GM12878 (cell line): ENCODE results near the gene AP1G2. TPM values are rescaled to one million over a fixed set of nuclear protein-coding genes. Genes with fewer than 3 reads are reported as not detected.

Experiments
- ATAC-seq: fragments of 200-7000 bp; cut with Tn5 transposase; 3 replicates; pipeline ENCODE4 v1.9.1; 2020; ENCODE audit warnings: mild to moderate bottlenecking, moderate library complexity
- BruUV-seq: library from RNA; stranded (reverse); fragments of 400-500 nt; replicated peaks from 2 replicates; lab custom pipeline; 2021; lab: Mats Ljungman, UMichigan
- CTCF ChIA-PET: fragments of 300-600 bp; sonication (Branson Sonifier 250); formaldehyde crosslinking; extraction: SDS; loops from one replicate; lab custom pipeline; 2021; ENCODE audit warnings: inconsistent platforms; lab: Yijun Ruan, JAX
- POLR2A ChIA-PET: fragments of 350-600 bp; formaldehyde crosslinking; extraction: SDS; loops from one replicate; lab custom pipeline; 2021; ENCODE audit warnings: inconsistent platforms; lab: Charles Lee
- RAD21 ChIA-PET: fragments of 300-600 bp; sonication (Branson Sonifier 250); formaldehyde crosslinking; loops from one replicate; lab custom pipeline; 2023; ENCODE audit warnings: antibody characterized with exemption; ENCODE audit not compliant: unreplicated experiment; lab: Charles Lee
- SMC1A ChIA-PET: fragments of 300-600 bp; sonication (Branson Sonifier 250); formaldehyde crosslinking; loops from one replicate; lab custom pipeline; 2023; ENCODE audit not compliant: unreplicated experiment, uncharacterized antibody; lab: Charles Lee
- DNase-seq: peaks from one replicate; pipeline ENCODE4 v3.0.0-alpha.2; 2011; ENCODE audit warnings: low read depth, low spot score
- FAIRE-seq: peaks from 3 replicates; lab custom pipeline; 2011; peaks lifted over from hg19 to GRCh38; lab: Jason Lieb, UNC
- H2AFZ ChIP-seq: 2 replicates; pipeline ENCODE4 v1.6.0; 2011; ENCODE audit warnings: low read depth, low read length, control low read depth; ENCODE audit not compliant: control insufficient read depth
- H3K27ac ChIP-seq: 2 replicates; pipeline ENCODE4 v1.5.1; 2011; ENCODE audit warnings: control low read depth; ENCODE audit not compliant: control insufficient read depth, insufficient read depth
- H3K27me3 ChIP-seq, 2 experiments: replicated peaks in 1 of 2; 2 replicates each; pipeline versions ENCODE4 v1.6.0 to v1.6.1; 2011; ENCODE audit warnings: low read length in 1 of 2; ENCODE audit not compliant: control insufficient read depth in 2 of 2, insufficient read depth in 2 of 2
- H3K36me3 ChIP-seq, 2 experiments: 2 replicates each; pipeline ENCODE4 v1.5.1; 2011; ENCODE audit warnings: low read length in 1 of 2; ENCODE audit not compliant: control insufficient read depth in 2 of 2, insufficient read depth in 2 of 2
- H3K4me1 ChIP-seq: 2 replicates; pipeline ENCODE4 v1.6.1; 2011; ENCODE audit warnings: mild to moderate bottlenecking, low read length, moderate library complexity, mixed read lengths; ENCODE audit not compliant: control insufficient read depth, insufficient read depth
- H3K4me2 ChIP-seq: 2 replicates; pipeline ENCODE4 v1.6.0; 2011; ENCODE audit warnings: control low read depth; ENCODE audit not compliant: control insufficient read depth, insufficient read depth
- H3K4me3 ChIP-seq: fragments of 200-600 bp; sonication (generic); 2 replicates; pipeline ENCODE4 v1.5.1; 2016
- H3K79me2 ChIP-seq: 2 replicates; pipeline ENCODE4 v1.6.0; 2011; ENCODE audit warnings: low read length; ENCODE audit not compliant: control insufficient read depth, insufficient read depth
- H3K9ac ChIP-seq: 2 replicates; pipeline ENCODE4 v1.8.0; 2011; ENCODE audit warnings: low read length, control low read depth, mixed read lengths; ENCODE audit not compliant: control insufficient read depth, insufficient read depth
- H3K9me3 ChIP-seq: replicated peaks from 3 replicates; pipeline ENCODE4 v1.5.1; 2011; ENCODE audit warnings: mild to moderate bottlenecking, low read length; ENCODE audit not compliant: control insufficient read depth, insufficient read depth
- H4K20me1 ChIP-seq: 2 replicates; pipeline ENCODE4 v1.6.0; 2011; ENCODE audit not compliant: control insufficient read depth, insufficient read depth
- CBX5 ChIP-seq: sonication (generic); IDR thresholded peaks from 2 replicates; pipeline ENCODE4 v1.6.1; 2016; ENCODE audit warnings: low read depth, moderate library complexity, mild to moderate bottlenecking, inconsistent platforms
- DPF2 ChIP-seq: fragments of 450-650 bp; IDR thresholded peaks from 2 replicates; pipeline ENCODE4 v1.6.1; 2017; ENCODE audit warnings: mild to moderate bottlenecking
- GABPA ChIP-seq: IDR thresholded peaks from 2 replicates; pipeline ENCODE4 v1.6.1; 2014; ENCODE audit warnings: antibody characterized with exemption, low read depth, mild to moderate bottlenecking, inconsistent platforms
- KAT2A ChIP-seq: conservative IDR thresholded peaks from 2 replicates; pipeline ENCODE4 v1.6.1; 2011; ENCODE audit warnings: low read depth, low read length; ENCODE audit not compliant: control insufficient read depth
- POLR2AphosphoS5 ChIP-seq: IDR thresholded peaks from 2 replicates; pipeline ENCODE4 v1.6.1; 2011; ENCODE audit warnings: mild to moderate bottlenecking, low read length, inconsistent platforms
- TCF3 ChIP-seq: IDR thresholded peaks from 2 replicates; pipeline ENCODE4 v1.6.1; 2012; ENCODE audit warnings: low read depth, mild to moderate bottlenecking, low read length, borderline replicate concordance; ENCODE audit not compliant: insufficient read depth
- WRNIP1 ChIP-seq: IDR thresholded peaks from 2 replicates; pipeline ENCODE4 v1.6.1; 2011; ENCODE audit warnings: low read depth, low read length, improper control_type of control experiment, borderline replicate concordance
- YY1 ChIP-seq: IDR thresholded peaks from 2 replicates; pipeline ENCODE4 v1.6.1; 2011; ENCODE audit warnings: low read depth, mild to moderate bottlenecking, low read length
- WGBS: methylation state at CpG from one replicate; pipeline ENCODE4 v1.1.6; 2016; ENCODE audit warnings: low lambda C conversion rate; ENCODE audit not compliant: insufficient replicate concordance, insufficient coverage; ENCODE audit errors: missing lambda C conversion rate; 5-methylcytosine and 5-hydroxymethylcytosine counted together
- in situ Hi-C: fragments of 300-500 bp; cut with MboI; formaldehyde crosslinking; loops from 9 replicates; pipeline ENCODE4 v1.14.3; 2018; ENCODE audit warnings: mixed read lengths
- intact Hi-C: fragments of 100-400 bp; cut with micrococcal nuclease; formaldehyde crosslinking; loops from one replicate; pipeline ENCODE4 v1.14.2; 2022; ENCODE audit not compliant: unreplicated experiment
- polyA plus RNA-seq, 11 experiments: library from polyadenylated mRNA; depleted of rRNA in 4 of 11; unstranded in 6 of 11; stranded (reverse) in 5 of 11; fragments of >200 nt; fragmentation: Nextera tagmentation in 4 of 11; fragmentation: Illumina TruSeq in 1 of 11; extraction: Ambion mirVana in 4 of 11; extraction: Trizol in 1 of 11; gene quantifications; 1 replicate in 1 of 11; 2 replicates in 10 of 11; pipeline versions ENCODE4 v1.2.1 to v1.2.3, GENCODE V29; 2011 to 2016; ENCODE audit warnings: inconsistent platforms in 2 of 11, missing spikeins in 2 of 11, low read depth in 1 of 11
- total RNA-seq, 4 experiments: library from RNA; depleted of rRNA in 3 of 4; stranded (reverse); fragments of >200 nt in 3 of 4; fragmentation: Illumina TruSeq in 1 of 4; extraction: Trizol in 1 of 4; gene quantifications; 2 replicates each; pipeline versions ENCODE4 v1.2.1 to v1.2.3, GENCODE V29; 2013 to 2021
- TF ChIP-seq, protein P1 (sequence below): IDR thresholded peaks from 2 replicates; pipeline ENCODE4 v1.6.1; 2012; ENCODE audit warnings: mild to moderate bottlenecking, low read depth, low read length

Gene AP1G2
- total and polyA plus RNA-seq, 10 of the 15 experiments (the other 5 are each of a cell fraction or from before 2014, with no cell fraction given): 41.5 to 146 (median 103) TPM

DNA sequence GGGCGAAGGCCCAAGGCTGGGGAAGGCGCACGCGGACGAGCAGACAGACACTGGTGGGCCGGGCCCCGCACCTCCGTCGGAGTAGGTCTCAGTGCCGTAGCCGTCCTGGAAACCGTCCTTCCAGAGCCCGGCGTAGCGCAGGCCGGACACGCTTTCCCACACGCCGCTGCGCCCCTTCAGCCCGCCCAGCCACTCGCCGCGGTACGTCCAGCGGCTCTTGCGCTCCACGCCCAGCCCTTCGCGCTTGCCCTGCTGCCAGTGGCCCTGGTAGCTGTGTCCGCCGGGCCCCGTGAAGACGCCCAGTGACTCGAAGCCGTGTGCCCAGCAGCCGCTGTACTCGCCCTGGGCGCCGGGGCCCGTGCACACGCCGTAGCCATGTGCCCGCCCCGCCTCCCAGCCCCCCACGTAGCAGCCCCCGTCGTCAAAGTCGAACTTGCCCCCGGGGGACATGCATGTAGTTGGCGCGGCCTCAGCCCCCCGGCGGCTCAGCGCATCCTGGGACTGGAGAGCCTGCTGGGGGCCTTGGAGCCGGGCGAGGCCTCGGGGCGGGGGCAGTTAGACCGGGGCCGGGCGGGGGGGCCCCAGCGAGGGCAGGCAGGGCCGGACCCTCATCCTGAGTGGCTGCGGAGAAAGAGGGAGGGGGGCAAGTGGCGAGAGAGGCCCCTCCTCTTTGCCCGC lies 9.6 kb upstream of the AP1G2 start (continued):
- TF ChIP-seq YY1: no peak

DNA sequence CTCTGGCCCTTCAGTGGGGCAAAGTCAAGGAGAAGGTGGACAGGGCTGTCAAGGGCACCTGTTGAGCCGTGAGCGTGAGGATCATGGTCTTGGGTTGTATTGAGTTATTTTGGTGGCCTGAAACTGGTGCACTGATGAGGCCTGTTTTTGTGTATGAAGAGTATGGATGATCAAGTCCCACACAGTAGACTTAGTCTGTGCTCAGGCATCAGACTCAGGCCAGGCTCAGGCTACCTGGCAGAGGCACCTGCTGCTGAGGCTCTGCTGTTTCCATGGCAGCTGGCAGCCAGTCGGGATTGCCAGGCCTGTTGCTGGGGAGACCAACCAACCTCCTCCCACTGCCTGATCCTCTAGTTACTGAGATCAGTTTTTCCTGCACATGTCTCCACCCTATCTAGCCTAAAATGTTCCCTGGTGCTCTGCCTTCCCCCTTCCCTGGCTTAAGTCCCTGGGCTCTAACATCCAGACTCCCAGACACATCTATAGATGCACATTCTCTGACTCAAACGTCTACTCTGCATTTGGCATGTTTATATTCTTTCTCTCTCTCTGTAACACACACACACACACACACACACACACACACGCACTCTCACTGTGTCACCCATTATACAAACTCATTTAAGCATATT lies 5.9 kb upstream of the AP1G2 start:
- Histone ChIP-seq H3K9me3 (no peaks in the 10 kb centered on the region), H4K20me1 (no peaks in the 10 kb centered on the region), H3K4me3 (no peak overlapping the region), H3K4me1 (peaks cover 8% of the 10 kb centered on the region), H3K36me3 (no peaks in the 10 kb centered on the region), H3K79me2 (no peaks in the 10 kb centered on the region)
- BruUV-seq: no TSS peak
- DNase-seq: no peak
- SMC1A ChIA-PET: no interaction called here
- no peak for FAIRE-seq
- ATAC-seq: no peak
- in situ Hi-C loops: no loop called here
- TF ChIP-seq CBX5: no peak
- TF ChIP-seq, all 136 proteins: peak for 0
- POLR2A ChIA-PET: no interaction called here
- Histone ChIP-seq H3K27ac (no peak overlapping the region), H2AFZ (no peak overlapping the region), H3K9ac (no peak overlapping the region), H3K4me2 (no peak overlapping the region), H3K27me3 (peaks cover 2% of the 10 kb centered on the region in 2 experiments; a peak in 2 of 4 replicates)
- CTCF ChIA-PET: interaction anchor here (1.4 kb wide), 1 partner anchor 337 kb away, joined by 3 read pairs; no protein-coding TSS in a partner anchor
- RAD21 ChIA-PET: no interaction called here
- WGBS: 52% methylated on average over 5 of the region's 5 CpGs
- intact Hi-C loops: no loop called here

DNA sequence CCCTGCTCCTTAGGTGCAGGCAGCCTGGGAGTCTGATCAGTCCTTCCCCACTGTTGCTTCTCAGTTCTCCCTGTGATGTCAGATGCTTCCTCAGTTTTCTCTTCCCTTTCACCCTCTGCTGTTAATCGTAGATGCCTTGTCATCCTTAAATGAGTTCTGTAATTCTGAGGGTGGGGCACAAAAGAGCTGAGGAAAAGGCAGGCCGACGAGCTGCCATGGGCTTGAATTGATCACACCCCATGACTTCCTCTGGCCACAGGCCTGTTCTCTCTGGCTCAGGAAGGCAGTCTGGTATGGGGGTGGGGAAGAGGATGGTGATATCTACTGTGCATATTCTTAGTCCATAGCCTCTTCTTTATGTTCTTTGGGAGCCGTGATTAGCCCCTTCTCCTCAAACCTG lies 5.2 kb upstream of the AP1G2 start:
- ATAC-seq (no peak), DNase-seq (no peak), FAIRE-seq (no peak)
- no peak overlapping the region for H3K4me3 ChIP-seq
- peaks cover 2% of the 10 kb centered on the region in 2 experiments; a peak in 2 of 4 replicates for H3K27me3 ChIP-seq
- H3K79me2 ChIP-seq: no peaks in the 10 kb centered on the region; the same call in 1 of the 2 replicates
- H3K4me2 ChIP-seq: no peak overlapping the region
- ChIA-PET RAD21 (no interaction called here), SMC1A (no interaction called here), POLR2A (interaction anchor here (0.6 kb wide), 1 partner anchor 467 kb away, joined by 3 read pairs; no protein-coding TSS in a partner anchor), CTCF (interaction anchor here (0.6 to 1.5 kb wide), 3 partner anchors 13 to 672 kb away, joined by 3 to 5 read pairs (median 3); no protein-coding TSS in a partner anchor)
- TF ChIP-seq DPF2 (no peak), TCF3 (no peak), GABPA (no peak), POLR2AphosphoS5 (no peak), KAT2A (no peak), WRNIP1 (no peak)
- TF ChIP-seq, protein P1, sequence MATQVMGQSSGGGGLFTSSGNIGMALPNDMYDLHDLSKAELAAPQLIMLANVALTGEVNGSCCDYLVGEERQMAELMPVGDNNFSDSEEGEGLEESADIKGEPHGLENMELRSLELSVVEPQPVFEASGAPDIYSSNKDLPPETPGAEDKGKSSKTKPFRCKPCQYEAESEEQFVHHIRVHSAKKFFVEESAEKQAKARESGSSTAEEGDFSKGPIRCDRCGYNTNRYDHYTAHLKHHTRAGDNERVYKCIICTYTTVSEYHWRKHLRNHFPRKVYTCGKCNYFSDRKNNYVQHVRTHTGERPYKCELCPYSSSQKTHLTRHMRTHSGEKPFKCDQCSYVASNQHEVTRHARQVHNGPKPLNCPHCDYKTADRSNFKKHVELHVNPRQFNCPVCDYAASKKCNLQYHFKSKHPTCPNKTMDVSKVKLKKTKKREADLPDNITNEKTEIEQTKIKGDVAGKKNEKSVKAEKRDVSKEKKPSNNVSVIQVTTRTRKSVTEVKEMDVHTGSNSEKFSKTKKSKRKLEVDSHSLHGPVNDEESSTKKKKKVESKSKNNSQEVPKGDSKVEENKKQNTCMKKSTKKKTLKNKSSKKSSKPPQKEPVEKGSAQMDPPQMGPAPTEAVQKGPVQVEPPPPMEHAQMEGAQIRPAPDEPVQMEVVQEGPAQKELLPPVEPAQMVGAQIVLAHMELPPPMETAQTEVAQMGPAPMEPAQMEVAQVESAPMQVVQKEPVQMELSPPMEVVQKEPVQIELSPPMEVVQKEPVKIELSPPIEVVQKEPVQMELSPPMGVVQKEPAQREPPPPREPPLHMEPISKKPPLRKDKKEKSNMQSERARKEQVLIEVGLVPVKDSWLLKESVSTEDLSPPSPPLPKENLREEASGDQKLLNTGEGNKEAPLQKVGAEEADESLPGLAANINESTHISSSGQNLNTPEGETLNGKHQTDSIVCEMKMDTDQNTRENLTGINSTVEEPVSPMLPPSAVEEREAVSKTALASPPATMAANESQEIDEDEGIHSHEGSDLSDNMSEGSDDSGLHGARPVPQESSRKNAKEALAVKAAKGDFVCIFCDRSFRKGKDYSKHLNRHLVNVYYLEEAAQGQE: no peak
- 1% methylated on average over 4 of the region's 4 CpGs for WGBS
- no peak overlapping the region for H2AFZ ChIP-seq
- no peaks in the 10 kb centered on the region for H4K20me1 ChIP-seq
- H3K9me3 ChIP-seq: no peaks in the 10 kb centered on the region
- no peak overlapping the region for H3K27ac ChIP-seq
- H3K4me1 ChIP-seq: peaks cover 14% of the 10 kb centered on the region
- no TSS peak for BruUV-seq
- no peaks in the 10 kb centered on the region for H3K36me3 ChIP-seq
- H3K9ac ChIP-seq: no peak overlapping the region
- intact Hi-C loops: no loop called here
- in situ Hi-C loops: no loop called here
